Neural cell (in vitro differentiated cells): Measurements from ENCODE around the gene COG4. TPM values are rescaled to one million over a fixed set of nuclear protein-coding genes. Genes with fewer than 3 reads are reported as not detected.

ENCODE experiments used
- H2AFZ ChIP-seq: fragments of 200-600, 300-800 bp; sonication (generic), shearing (Covaris generic); 2 replicates; pipeline ENCODE4 v1.6.0; 2014; ENCODE audit warnings: low read depth, mild to moderate bottlenecking, antibody characterized with exemption, low read length, moderate library complexity
- H3F3A ChIP-seq: fragments of 200-600 bp; shearing (Covaris generic); 2 replicates; pipeline ENCODE4 v1.6.1; 2016; ENCODE audit warnings: mild to moderate bottlenecking, moderate library complexity, mixed read lengths, antibody characterized with exemption, low read length; ENCODE audit not compliant: insufficient read depth, poor library complexity, severe bottlenecking
- H3K27ac ChIP-seq: fragments of 200-600, 300-800 bp; sonication (generic), shearing (Covaris generic); 2 replicates; pipeline ENCODE4 v1.5.1; 2014; ENCODE audit warnings: mild to moderate bottlenecking, low read length, moderate library complexity
- H3K27me3 ChIP-seq: fragments of 300-800, 200-600 bp; sonication (generic), shearing (Covaris generic); 2 replicates; pipeline ENCODE4 v1.6.0; 2014; ENCODE audit warnings: mild to moderate bottlenecking, low read depth, low read length, moderate library complexity; ENCODE audit not compliant: insufficient read depth
- H3K36me3 ChIP-seq: fragments of 300-800, 200-600 bp; sonication (generic), shearing (Covaris generic); 2 replicates; pipeline ENCODE4 v1.5.1; 2014; ENCODE audit warnings: mild to moderate bottlenecking, antibody characterized with exemption, low read length, moderate library complexity; ENCODE audit not compliant: insufficient read depth
- H3K4me2 ChIP-seq: fragments of 300-800, 200-600 bp; sonication (generic), shearing (Covaris generic); 2 replicates; pipeline ENCODE4 v1.6.0; 2014; ENCODE audit warnings: mild to moderate bottlenecking, low read length
- H3K4me3 ChIP-seq: fragments of 300-800, 200-600 bp; sonication (generic), shearing (Covaris generic); 2 replicates; pipeline ENCODE4 v1.5.1; 2014; ENCODE audit warnings: mild to moderate bottlenecking, low read length, moderate library complexity
- H3K79me2 ChIP-seq: fragments of 200-600 bp; shearing (Covaris generic); replicated peaks from 2 replicates; pipeline ENCODE4 v1.6.0; 2014; ENCODE audit warnings: mild to moderate bottlenecking, low read length, moderate library complexity; ENCODE audit not compliant: insufficient read depth
- H3K9ac ChIP-seq: fragments of 300-800, 200-600 bp; sonication (generic), shearing (Covaris generic); 2 replicates; pipeline ENCODE4 v1.6.1; 2016; ENCODE audit warnings: mild to moderate bottlenecking, low read length, mixed read lengths
- H3K9me2 ChIP-seq: fragments of 200-600 bp; shearing (Covaris generic); 2 replicates; pipeline ENCODE4 v1.6.1; 2016; ENCODE audit warnings: mild to moderate bottlenecking, low read length, mixed read lengths; ENCODE audit not compliant: insufficient read depth
- H3K9me3 ChIP-seq: fragments of 200-600, 300-800 bp; sonication (generic), shearing (Covaris generic); 2 replicates; pipeline ENCODE4 v1.6.1; 2016; ENCODE audit warnings: mild to moderate bottlenecking, mixed run types, low read length, moderate library complexity, mixed read lengths
- H4K20me1 ChIP-seq: fragments of 200-600 bp; shearing (Covaris generic); 2 replicates; pipeline ENCODE4 v1.6.1; 2016; ENCODE audit warnings: mild to moderate bottlenecking, mixed run types; ENCODE audit not compliant: insufficient read depth
- CTCF ChIP-seq: fragments of 450-650 bp; IDR thresholded peaks from 2 replicates; pipeline ENCODE4 v1.5.1; 2014; ENCODE audit warnings: antibody characterized with exemption, mild to moderate bottlenecking, moderate library complexity; ENCODE audit not compliant: poor library complexity, severe bottlenecking
- EP300 ChIP-seq: fragments of 450-650 bp; conservative IDR thresholded peaks from 2 replicates; pipeline ENCODE4 v1.6.1; 2014; ENCODE audit warnings: antibody characterized with exemption, mild to moderate bottlenecking, moderate library complexity; ENCODE audit not compliant: poor library complexity, severe bottlenecking
- EZH2 ChIP-seq: fragments of 200-600, 300-800 bp; shearing (Covaris generic), sonication (generic); IDR thresholded peaks from 2 replicates; pipeline ENCODE4 v1.6.1; 2014; ENCODE audit warnings: antibody characterized with exemption, low read length, borderline replicate concordance, mild to moderate bottlenecking; ENCODE audit not compliant: insufficient read depth, poor library complexity, severe bottlenecking
- MXI1 ChIP-seq: fragments of 450-650 bp; conservative IDR thresholded peaks from 2 replicates; pipeline ENCODE4 v1.6.1; 2014; ENCODE audit warnings: antibody characterized with exemption, mild to moderate bottlenecking; ENCODE audit not compliant: poor library complexity, severe bottlenecking
- POLR2AphosphoS5 ChIP-seq: IDR thresholded peaks from 2 replicates; pipeline ENCODE4 v1.6.1; 2012
- RAD21 ChIP-seq: fragments of 450-650 bp; conservative IDR thresholded peaks from 2 replicates; pipeline ENCODE4 v1.6.1; 2014; ENCODE audit warnings: antibody characterized with exemption, mild to moderate bottlenecking, moderate library complexity
- REST ChIP-seq: IDR thresholded peaks from 2 replicates; pipeline ENCODE4 v1.6.1; 2012; ENCODE audit warnings: borderline replicate concordance
- SMC3 ChIP-seq: fragments of 450-650 bp; conservative IDR thresholded peaks from 2 replicates; pipeline ENCODE4 v1.6.1; 2014; ENCODE audit warnings: antibody characterized with exemption, mild to moderate bottlenecking, moderate library complexity; ENCODE audit not compliant: poor library complexity
- TAF1 ChIP-seq: IDR thresholded peaks from 2 replicates; pipeline ENCODE4 v1.6.1; 2012; ENCODE audit warnings: low read depth
- polyA plus RNA-seq: library from polyadenylated mRNA; depleted of rRNA; stranded (reverse); fragments of >200 nt; gene quantifications from 2 replicates; pipeline ENCODE4 v1.2.3, GENCODE V29; 2014

The COG4 gene
- polyA plus RNA-seq, 1 donor from 2014 or later, result 185 TPM

- Histone ChIP-seq H3K9ac (no peak overlapping the region), H3F3A (no peaks in the 10 kb centered on the region), H3K4me3 (no peak overlapping the region), H2AFZ (no peak overlapping the region), H3K27ac (no peak overlapping the region), H3K9me3 (no peaks in the 10 kb centered on the region), H3K9me2 (no peaks in the 10 kb centered on the region), H3K27me3 (no peaks in the 10 kb centered on the region), H3K79me2 (no peaks in the 10 kb centered on the region), H3K36me3 (no peaks in the 10 kb centered on the region), H4K20me1 (no peaks in the 10 kb centered on the region), H3K4me2 (no peak overlapping the region)
- TF ChIP-seq CTCF (no peak), REST (no peak), RAD21 (no peak), MXI1 (no peak), SMC3 (no peak), EP300 (no peak), POLR2AphosphoS5 (no peak), TAF1 (no peak), EZH2 (no peak)
Observed at GRCh38 chr16:70570967-70571570, 47.7 kb upstream of the COG4 start.

GRCh38 chr16:70569752-70570151 lies 46.4 kb upstream of the COG4 start:
- TF ChIP-seq EP300, result no peak
- no peak for TF ChIP-seq RAD21
- TF ChIP-seq EZH2, result no peak
- no peak for TF ChIP-seq MXI1
- TF ChIP-seq CTCF, result no peak
- no peak for TF ChIP-seq POLR2AphosphoS5
- no peak for TF ChIP-seq REST
- TF ChIP-seq SMC3, result no peak
- no peak for TF ChIP-seq TAF1

More at GRCh38 chr16:70569752-70570151, 46.4 kb upstream of the COG4 start:
- Histone ChIP-seq H2AFZ (no peak overlapping the region), H4K20me1 (no peaks in the 10 kb centered on the region), H3F3A (no peaks in the 10 kb centered on the region), H3K27me3 (no peaks in the 10 kb centered on the region), H3K36me3 (no peaks in the 10 kb centered on the region), H3K9me2 (no peaks in the 10 kb centered on the region), H3K27ac (no peak overlapping the region), H3K4me3 (no peak overlapping the region), H3K4me2 (no peak overlapping the region), H3K9me3 (no peaks in the 10 kb centered on the region), H3K9ac (no peak overlapping the region), H3K79me2 (no peaks in the 10 kb centered on the region)
